Measurements from ENCODE around the gene EPN1.
"Not testable (repeated sequence)": the region's sequence is repeated elsewhere in the genome, so short reads cannot be mapped to it uniquely, and the experiment has no call there.

Gene EPN1

GRCh38 chr19:55720214-55720746, 45.3 kb downstream of the EPN1 start:
- DNase-seq (ENCODE audit: low spot score), result no peak

DNA sequence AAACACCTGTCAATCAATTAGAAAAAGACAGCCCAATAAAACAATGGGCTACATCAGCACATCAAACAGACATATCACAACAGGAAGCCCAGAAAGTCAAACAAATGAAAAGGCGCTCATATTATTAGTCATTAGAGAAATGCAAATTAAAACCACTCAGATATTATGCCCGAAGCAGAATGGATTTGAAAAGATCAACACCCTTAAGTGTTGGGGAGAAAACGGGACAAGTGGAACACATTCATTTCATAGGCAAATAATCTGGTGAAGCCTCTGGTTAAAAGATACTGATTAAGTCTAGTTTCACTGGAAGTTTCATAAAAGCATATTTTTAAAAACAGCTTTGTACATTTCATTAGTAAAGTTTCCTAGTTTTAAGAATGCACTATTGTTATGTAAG, 45.8 kb downstream of the EPN1 start:
- no peak for DNase-seq (ENCODE audit: low spot score)

- no peak for DNase-seq (ENCODE audit: low spot score)
Observed at GRCh38 chr19:55723491-55723890, 48.5 kb downstream of the EPN1 start.

DNA sequence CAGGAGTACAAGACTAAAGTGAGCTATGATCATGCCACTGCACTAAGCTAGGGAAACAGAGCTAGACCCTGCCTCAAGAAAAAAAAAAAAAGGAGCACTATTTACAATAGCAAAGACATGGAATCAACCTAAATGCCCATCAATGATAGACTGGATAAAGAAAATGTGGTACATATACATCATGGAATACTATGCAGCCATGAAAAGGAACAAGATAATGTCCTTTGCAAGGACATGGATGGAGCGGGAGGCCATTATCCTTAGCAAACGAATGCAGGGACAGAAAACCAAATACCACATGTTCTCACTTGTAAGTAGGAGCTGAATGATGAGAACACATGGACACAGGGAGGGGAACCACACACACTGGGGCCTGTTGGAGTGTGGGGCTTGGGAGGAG, 55.4 kb downstream of the EPN1 start:
- DNase-seq (ENCODE audit: low spot score), result not testable (repeated sequence)

DNA sequence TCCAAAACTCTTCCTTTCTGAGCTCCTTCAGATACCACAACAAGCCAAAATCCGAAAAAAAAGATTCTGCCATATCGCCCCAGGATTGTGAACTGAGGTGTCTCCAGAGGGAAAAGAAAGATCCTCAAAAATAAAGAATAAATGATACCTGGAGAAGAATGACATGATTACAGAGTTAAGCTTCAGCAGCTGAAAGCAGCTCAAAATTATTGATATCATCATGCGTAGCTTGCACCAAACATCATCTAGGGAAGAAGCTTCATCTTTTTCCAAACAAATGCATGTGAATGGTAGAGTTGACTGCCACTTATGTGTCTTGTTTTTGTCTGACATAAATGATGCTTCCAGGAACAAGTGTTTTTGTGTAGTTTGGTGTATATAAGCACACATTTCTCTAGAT, 63.3 kb downstream of the EPN1 start, which contains the start of gene NLRP9:
NLRP9 (minus strand) TSS at position 101 of the 400 bp plus-strand sequence; CDS start at position 73, 28 bp downstream.
- DNase-seq (ENCODE audit: low spot score), result no peak

DNA sequence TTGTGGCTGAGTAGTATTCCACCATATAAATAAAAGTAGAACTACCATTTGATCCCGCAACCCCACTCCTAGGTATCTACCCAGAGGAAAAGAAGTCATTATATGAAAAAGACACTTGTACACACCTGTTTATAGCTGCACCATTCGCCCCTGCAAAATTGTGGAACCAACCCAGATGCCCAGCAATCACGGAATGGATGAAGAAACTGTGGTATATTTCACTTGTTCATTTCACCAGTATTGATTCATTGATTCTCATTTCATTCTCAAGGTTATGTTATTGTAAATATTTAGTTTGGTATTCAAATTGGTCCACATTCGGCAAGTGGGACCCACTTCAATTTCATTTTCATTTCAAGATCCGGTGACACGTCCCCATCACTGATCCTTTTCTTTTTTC, 75.7 kb downstream of the EPN1 start:
- DNase-seq (ENCODE audit: low spot score), result no peak

- DNase-seq (ENCODE audit: low spot score), result no peak
Observed at GRCh38 chr19:55753401-55753800, 78.4 kb downstream of the EPN1 start.

DNA sequence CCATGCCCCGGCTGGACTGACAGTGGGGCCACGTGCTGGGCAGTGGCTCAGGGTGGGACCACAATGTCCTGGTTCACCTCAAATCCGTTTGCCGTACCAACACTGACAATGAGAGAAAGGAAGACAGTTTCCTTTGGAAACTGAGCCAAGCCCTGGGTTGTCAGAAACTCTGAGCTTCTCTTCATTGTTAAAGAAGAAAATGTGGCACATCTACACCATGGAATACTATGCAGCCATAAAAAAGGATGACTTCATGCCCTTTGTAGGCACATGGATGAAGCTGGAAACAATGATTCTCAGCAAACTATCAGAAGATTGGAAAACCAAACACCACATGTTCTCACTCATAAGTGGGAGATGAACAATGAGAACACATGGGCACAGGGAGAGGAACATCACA, 81.8 kb downstream of the EPN1 start:
- DNase-seq (ENCODE audit: low spot score), result not testable (repeated sequence)

- DNase-seq (ENCODE audit: low spot score), result not testable (repeated sequence)
Observed at GRCh38 chr19:55758797-55759196, 83.8 kb downstream of the EPN1 start, which contains the start of gene RFPL4A. Gene RFPL4A, plus strand, starts transcription at chr19:55759097. Its CDS starts 2,704 bp downstream, at chr19:55761801.

Small RNAs within 50 kb of the gene (small RNA-seq; reads per million reads assigned to genes)
- 0 reads per million in 2 experiments for gene AC010525.2

Measured in SK-N-DZ (cell line).